Umbilical cord (tissue), 2 donors: ENCODE results near the gene C2. TPM values are rescaled to one million over a fixed set of nuclear protein-coding genes. Genes with fewer than 3 reads are reported as not detected.
"Not testable (repeated sequence)": the region's sequence is repeated elsewhere in the genome, so short reads cannot be mapped to it uniquely, and the experiment has no call there.

ENCODE experiments used
- DNase-seq: peaks from one replicate; pipeline ENCODE4 v3.0.0-alpha.2; 2015; ENCODE audit warnings: low spot score
- total RNA-seq: library from RNA; depleted of rRNA; stranded (reverse); fragments of >200 nt; gene quantifications from one replicate; pipeline ENCODE4 v1.2.3, GENCODE V29; 2014; ENCODE audit warnings: low replicate concordance; ENCODE audit not compliant: insufficient read depth

Gene C2
- total RNA-seq, 1 donor from 2014 or later: 27.0 TPM

DNA sequence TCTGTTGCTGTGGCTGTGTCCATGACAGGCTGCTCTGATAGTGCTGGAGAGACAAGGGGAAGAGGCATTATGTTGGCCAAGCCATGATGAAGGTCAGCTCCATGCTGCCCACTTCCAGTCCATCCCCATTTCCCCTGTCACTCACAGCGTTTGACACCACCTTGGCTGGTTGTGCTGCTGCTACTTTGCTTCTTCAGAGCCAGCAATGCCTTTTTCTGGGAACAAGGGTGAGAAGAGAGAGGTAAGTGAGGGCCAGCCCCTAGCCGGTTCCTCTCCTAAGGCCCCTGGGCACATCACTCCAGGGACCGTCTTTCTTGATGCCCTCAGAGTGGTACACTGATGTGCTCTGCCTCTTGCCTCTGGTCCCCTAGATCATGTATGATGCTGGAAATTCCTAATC is 29.3 kb downstream of the C2 start:
- DNase-seq: no peak

DNA sequence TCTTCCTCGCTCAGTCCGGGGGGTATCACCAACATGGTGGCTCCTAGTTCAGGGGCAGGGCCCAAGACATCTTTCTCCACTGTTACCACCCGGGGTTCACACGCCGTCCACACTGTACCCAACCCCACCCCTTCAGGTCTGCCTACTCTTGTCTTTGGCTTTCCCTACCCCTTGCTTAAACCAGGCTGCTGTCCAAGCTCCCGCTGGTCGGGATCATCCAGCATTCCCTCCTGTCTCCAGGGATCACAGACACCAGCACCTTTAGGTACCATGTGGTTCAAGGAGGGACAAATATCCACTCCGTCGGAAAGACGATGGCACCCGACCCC is 30.9 kb downstream of the C2 start:
- DNase-seq: no peak

DNA sequence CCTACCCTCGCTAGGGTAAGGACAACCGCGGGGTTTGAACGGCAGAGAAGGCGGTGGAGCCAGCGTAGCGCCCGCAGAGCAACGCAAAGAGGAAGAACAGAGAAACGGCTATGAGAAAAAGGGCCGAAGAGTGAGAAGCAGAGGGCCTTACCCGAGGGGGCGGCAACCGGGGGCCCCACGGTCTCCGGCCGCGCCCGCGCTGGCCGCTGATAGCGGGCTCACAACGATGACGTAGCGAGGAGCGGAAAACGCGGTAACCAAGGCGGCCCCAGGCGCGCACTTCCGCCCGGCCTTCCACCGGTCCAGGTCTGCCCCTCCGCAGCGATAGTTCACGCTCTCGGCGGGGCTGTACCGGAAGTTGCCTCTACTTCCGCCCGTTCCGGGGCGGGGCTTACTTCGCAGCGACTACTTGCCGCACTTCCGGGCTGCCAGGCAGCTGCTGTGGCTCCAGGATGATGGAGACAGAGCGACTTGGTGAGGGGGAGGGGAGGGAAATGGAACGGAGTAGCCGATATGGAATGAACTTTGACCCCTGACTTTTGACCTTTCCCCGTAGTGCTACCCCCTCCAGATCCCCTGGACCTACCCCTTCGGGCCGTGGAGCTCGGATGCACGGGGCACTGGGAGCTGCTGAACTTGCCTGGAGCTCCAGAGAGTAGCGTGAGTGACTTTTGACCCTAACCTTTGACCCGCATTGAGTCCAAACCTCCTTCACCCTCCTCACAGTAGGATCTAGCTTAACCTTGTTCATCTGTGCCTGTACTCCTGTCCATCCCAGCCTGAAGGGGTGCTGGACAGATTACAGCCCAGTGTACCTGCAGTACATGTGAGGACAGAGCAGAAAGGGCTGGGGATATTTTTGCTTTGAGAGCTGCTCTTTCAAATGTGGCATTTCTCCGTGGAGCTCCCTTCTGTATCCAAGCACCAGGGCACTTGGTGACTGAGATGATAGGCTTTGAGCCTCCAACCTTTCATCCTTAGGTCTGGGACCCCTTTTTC is 31.5 kb downstream of the C2 start, which contains the start of the genes NELFE and SKIC2:
Gene NELFE, minus strand, starts transcription at position 231 of the 999 bp plus-strand sequence. CDS start 525 bp downstream, outside the sequence.
Gene SKIC2, plus strand, starts transcription at position 435 of the 999 bp plus-strand sequence. Its CDS starts 18 bp downstream, at position 453.
- peak; percentile 99 for DNase-seq

DNA sequence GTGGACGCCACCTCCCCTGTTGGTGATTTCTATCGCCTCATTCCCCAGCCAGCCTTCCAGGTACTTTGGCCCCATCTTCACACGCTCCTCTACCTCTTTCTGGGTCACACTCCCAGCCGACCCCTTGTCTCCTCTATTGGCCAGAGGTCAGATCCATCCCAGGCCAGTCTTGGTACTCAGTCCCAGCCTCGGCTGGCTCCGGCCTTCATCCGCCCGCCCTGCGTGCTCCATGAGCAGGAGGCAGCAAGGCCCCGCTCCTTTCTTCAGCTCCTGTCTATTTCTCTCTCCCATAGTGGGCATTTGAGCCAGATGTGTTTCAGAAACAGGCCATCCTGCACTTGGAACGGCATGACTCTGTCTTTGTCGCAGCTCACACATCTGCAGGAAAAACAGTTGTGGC is 34.1 kb downstream of the C2 start:
- DNase-seq: no peak

DNA sequence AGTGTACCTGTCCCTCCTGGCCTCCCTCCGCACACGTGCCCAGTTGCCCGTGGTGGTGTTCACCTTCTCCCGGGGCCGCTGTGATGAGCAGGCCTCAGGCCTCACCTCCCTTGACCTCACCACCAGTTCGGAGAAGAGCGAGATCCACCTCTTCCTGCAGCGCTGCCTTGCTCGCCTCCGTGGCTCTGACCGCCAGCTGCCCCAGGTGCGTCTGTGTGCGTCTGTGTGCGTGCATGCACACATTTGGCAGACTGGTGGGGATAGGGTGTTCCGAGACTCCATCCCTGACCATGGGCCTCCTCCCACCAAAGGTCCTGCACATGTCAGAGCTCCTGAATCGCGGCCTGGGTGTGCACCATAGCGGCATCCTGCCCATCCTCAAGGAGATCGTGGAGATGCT is 36.4 kb downstream of the C2 start:
- DNase-seq: no peak

DNA sequence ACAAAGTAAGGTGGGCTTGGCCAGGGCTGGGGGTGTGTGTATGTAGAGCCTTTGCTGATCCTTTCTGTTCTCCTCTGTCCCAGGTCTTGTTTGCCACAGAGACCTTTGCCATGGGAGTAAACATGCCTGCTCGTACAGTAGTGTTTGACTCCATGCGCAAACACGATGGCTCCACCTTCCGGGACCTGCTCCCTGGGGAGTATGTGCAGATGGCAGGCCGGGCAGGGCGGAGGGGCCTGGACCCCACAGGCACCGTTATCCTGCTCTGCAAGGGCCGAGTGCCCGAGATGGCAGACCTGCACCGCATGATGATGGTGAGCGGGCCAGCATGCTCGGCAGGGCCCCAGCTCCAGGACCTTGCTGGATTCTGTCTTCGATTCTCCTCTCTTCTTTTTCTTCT is 38.2 kb downstream of the C2 start:
- DNase-seq: no peak

DNA sequence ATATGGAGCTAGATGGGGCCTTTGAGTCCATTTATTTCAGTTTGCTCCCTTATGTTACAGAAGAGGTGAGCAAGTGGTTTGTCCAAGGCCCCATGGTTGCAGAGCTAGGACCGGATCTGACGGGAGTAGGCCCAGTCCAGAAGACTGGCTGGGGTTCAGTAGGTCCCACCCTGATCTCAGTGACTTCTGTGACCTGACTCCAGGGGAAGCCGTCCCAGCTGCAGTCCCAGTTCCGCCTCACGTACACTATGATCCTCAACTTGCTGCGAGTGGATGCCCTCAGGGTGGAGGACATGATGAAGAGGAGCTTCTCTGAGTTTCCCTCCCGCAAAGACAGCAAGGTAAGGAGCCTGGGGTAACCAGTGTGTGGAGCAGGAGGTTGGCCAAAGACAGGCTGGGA is 39.0 kb downstream of the C2 start:
- DNase-seq: no peak

DNA sequence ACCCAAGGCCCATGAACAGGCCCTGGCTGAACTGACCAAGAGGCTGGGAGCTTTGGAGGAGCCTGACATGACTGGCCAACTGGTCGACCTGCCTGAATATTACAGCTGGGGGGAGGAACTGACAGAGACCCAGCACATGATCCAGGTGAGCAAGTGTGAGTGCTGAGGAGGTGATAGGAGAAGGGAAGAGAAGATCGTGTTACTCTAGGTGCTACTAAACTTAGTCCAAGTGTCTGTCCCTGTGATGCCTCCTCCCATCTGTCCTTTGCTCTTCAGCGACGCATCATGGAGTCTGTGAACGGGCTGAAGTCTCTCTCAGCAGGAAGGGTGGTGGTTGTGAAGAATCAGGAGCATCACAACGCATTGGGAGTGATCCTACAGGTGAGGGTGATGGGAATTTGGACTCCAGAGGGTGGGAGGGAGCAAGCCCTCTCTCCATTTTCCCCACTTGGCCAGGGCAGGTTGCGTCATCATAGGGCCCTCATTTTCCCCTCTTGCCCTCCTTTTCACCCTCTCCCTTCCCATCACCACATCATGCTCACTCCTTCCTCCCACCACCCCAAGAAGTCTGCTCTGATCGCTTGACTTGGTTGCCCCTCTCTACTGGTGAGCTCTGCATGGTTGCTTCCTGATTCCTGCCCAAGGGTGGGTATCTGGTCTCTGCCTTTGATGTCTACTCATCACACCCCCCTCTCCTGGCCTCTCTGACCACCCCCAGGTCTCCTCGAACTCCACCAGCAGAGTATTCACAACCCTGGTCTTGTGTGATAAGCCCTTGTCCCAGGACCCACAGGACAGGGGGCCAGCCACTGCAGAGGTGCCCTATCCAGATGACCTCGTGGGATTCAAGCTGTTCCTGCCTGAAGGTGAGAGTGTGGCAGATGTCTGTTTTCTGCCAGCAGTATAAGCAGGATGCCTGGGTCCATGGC is 39.7 kb downstream of the C2 start:
- no peak for DNase-seq

DNA sequence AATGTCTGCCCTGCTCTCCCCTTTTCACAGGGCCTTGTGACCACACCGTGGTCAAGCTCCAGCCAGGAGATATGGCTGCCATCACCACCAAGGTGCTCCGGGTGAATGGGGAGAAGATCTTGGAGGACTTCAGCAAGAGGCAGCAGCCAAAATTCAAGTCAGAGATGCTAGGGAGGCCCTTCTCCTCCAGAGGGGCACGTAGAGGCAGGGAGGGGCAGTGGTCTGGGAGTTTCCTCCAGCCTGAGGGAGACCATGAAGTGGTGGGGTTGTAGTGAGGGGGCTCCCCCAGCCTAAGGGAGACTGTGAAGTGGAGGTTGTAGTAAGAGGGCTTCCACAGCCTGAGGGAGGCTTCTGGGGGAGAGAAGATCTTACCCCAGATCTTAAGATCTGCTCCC is 40.4 kb downstream of the C2 start:
- DNase-seq: no peak

DNA sequence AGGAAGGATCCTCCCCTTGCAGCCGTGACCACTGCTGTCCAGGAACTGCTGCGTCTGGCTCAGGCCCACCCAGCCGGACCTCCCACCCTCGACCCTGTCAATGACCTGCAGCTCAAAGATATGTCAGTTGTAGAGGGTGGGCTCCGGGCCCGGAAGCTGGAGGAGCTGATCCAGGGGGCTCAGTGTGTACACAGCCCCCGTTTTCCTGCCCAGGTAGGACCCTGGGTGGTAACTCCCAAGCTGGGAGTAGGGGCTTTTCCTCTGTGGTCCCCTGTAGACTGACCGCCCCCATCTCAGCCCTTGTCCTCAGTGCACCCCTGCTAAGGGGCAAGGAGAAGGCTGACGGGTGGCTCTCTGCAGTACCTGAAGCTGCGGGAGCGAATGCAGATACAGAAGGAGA is 40.8 kb downstream of the C2 start:
- DNase-seq: no peak

DNA sequence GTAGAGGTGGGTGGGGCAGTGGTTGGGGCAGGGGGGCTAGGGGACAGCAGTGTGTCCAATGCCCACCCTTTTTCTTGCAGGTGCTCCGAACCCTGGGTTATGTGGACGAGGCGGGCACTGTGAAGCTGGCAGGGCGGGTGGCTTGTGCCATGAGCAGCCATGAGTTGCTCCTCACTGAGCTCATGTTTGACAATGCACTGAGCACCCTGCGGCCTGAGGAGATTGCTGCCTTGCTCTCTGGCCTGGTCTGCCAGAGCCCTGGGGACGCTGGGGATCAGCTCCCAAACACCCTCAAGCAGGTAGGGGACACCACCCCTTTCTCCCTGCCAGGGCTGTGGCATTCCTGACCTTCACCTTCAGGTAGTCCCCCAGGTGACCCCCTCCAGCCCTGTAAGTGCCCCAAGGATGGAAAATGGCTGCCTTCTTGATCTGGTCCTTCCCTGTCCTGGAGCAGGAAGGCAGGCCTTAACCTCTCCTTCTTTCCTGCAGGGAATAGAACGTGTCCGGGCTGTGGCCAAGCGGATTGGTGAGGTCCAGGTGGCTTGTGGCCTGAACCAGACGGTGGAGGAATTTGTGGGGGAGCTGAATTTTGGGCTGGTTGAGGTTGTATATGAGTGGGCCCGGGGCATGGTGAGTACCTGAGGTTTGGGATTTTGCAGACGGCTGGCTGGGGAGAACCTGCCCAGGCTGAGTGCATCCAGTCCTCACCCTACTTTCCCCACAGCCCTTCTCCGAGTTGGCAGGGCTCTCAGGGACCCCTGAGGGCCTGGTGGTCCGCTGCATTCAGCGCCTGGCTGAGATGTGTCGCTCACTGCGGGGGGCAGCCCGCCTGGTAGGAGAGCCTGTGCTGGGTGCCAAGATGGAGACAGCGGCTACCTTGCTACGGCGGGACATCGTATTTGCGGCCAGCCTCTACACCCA is 41.5 kb downstream of the C2 start:
- no peak for DNase-seq

DNA sequence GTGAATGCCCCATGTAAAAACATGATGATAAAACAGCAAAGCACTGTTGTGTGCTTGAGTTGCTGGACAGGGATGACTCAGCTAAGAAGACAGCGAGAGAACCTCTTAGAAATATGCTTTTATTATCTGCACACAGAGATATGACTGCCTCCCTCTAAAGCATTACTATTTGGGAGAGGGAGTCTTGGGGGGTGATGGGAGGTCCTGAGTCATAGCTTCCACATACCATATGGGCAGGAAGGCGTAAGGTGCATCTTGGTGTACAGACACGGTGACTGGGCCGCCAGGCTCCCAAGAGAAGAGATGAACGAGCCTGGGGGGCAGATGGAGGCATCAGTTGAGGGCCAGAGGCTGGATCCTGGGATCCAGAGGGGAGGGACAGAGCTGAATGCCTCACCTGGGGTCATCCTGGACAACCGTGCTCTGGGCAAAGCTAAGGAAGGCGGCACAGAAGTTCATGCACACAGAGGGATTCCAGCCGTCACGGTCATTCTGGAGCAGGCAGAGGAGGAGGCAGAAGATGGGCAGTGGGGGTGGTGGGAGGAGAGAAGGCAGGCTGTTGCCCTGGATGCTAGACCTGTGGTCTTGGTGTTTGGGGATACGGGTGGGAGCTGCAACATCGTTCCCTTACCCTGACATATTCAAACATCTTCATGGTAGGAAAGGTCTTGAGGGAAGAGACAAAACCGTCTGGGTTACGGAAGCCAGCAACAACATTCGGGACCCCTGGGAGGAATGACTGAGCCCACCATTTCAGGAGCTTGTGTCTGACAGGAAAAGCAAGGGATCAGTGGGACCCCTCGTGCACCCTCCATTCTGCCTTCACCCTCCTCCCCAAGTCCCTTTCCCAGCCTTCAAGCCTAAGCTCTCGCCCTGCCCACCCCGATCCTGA is 42.4 kb downstream of the C2 start:
- no peak for DNase-seq

DNA sequence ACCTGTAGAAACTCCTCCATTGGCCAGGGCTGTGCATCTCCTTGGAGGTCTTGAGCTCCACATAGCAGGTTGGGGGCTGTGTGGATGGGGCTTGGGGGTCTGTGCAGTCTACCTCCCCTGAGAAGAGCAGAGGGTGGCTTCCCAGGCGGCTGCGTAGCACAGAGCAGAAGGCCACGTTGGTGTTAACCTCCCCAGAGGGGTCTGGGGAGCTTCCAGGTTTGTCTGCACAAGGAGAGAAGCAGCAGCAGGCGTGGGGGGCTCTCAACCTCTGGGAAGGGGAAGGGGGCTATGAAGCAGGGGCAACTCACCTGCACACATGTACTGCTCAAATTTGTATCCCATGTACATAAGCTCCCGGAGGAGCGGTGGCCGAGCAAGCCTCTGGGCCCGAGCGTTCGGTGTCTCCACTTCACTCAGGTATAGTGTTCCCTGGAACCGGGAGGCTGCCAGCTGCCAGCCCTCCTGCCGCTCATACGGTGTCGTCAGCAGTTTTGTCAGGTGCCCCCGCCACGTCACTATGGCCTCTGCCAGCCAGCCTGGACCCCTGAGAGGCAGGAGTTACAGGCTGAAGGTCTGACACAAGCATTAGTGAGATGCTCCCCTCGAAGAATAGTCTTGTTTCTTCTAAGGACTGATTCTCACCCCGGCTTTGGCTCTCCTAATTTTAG is 43.2 kb downstream of the C2 start:
- DNase-seq: no peak

DNA sequence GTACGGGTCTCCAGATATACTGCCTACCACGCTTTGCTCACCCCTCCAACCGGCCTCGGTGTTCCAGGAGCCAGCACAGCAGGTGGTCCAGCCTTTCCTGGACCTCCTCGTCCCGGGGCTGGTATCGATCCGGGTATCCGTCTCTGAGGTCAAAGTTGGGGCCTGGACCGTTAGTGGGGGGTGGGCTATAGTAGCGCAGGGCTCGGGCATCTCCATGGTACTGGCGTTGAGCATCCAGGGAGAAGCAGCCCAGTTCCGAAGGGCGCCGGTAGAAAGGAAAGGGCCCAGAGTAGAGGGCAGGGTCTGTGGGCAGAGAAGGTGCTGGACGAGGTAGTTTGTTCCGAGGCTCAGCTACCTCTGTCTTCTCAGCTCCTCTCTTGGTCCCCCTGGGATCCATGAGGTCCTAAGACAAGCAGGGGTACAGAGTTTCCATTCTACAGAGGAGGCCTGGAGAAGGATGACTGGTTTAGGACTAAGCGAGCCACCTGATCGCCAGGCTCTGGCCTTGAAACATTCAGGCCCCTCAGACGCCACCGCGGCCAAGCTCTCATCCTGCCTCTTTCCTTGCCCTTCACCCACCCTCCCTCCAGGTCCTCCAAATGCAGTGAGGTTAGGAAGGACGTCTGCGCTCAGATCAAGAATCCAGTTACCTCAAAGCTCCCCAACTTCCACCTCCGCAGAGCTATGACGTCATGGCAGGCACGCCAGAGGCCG is 43.9 kb downstream of the C2 start:
- peak; percentile 23 for DNase-seq

DNA sequence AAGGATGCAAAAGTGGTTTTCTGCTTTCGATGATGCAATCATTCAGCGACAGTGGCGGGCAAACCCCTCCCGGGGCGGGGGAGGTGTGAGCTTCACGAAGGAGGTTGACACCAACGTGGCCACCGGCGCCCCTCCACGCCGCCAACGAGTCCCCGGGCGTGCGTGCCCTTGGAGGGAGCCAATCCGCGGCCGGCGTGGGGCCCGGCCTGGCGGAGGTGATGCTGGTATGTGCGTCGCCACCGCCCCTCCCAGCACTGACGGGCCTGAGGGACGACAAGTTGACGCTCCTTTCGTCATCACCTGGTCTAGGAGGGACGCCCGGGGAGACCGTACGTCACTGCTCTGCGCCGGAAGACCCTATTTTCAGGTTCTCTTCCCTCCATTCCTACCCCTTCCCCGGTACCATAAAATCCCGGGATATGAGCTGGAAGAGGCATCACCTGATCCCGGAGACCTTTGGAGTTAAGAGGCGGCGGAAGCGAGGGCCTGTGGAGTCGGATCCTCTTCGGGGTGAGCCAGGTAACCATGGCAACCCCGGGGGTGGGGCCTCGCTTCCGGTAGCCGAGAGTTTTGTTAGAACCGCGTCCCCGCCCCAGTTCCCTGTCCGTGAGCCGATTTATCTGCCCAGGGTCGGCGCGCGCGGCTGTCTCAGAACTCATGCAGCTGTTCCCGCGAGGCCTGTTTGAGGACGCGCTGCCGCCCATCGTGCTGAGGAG is 44.6 kb downstream of the C2 start, which contains the start of gene DXO:
Gene DXO, minus strand, starts transcription at position 146 of the 716 bp plus-strand sequence. CDS start 463 bp downstream, outside the sequence.
- peak; percentile 99 for DNase-seq

DNA sequence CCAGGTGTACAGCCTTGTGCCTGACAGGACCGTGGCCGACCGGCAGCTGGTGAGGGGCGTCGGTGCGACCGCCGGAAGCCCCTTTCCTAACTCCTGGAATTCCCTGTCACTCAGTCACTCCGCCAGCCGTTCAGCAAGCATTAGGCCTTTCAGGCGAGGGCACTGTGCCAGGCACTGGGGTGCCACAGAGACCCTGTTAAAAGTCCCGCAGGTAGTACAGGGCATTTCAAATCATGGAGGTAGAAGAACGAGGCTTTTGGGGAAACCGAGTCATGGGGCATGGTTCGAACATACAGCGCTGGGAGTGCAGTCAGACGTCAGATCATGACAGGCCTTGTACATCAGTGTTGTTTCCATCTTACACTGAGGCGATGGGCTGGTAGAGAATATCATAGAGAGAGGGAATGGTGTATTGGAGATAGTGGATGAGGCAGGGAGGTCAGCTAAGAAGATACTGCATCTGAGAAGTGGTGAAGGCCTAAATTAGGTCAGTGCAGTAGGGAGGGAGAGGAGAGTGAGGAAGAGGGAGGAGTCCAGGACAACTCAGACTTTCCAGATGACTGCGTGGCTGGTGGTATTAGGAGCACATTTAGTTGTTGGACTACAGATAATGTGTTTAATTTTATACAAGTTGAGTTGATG is 45.3 kb downstream of the C2 start:
- DNase-seq: peak; percentile 65

DNA sequence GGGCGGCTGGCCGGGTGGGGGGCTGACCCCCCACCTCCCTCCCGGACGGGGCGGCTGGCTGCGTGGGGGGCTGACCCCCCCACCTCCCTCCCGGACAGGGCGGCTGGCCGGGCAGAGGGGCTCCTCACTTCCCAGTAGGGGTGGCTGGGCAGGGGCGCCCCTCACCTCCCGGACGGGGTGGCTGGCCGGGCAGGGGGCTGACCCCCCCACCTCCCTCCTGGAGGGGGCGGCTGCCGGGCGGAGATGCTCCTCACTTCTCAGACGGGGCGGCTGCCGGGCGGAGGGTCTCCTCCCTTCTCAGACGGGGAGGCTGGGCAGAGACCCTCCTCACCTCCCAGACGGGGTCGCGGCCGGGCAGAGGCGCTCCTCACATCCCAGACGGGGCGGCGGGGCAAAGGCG is 48.5 kb downstream of the C2 start:
- not testable (repeated sequence) for DNase-seq
